SK-N-MC (cell line): ENCODE data around the gene TSPY3.
"Not testable (repeated sequence)": the region's sequence is repeated elsewhere in the genome, so short reads cannot be mapped to it uniquely, and the experiment has no call there.

Experiments
- DNase-seq: peaks from one replicate; pipeline ENCODE4 v3.0.0-alpha.2; 2011; ENCODE audit warnings: low read depth, low spot score
- H3K27ac ChIP-seq: fragments of 200-600 bp; sonication (generic); 2 replicates; pipeline ENCODE4 v1.5.1; 2016; ENCODE audit warnings: mixed run types
- H3K36me3 ChIP-seq: fragments of 200-600 bp; sonication (generic); 2 replicates; pipeline ENCODE4 v1.6.1; 2017; ENCODE audit warnings: antibody characterized with exemption, low read length, mixed read lengths; ENCODE audit not compliant: insufficient read depth
- H3K4me3 ChIP-seq: fragments of 200-600 bp; sonication (generic); 2 replicates; pipeline ENCODE4 v1.5.1; 2016
- H3K9ac ChIP-seq: fragments of 200-600 bp; sonication (generic); 2 replicates; pipeline ENCODE4 v1.8.0; 2017; ENCODE audit warnings: mixed run types, mixed read lengths; ENCODE audit not compliant: insufficient read length
- H3K9me3 ChIP-seq: fragments of 200-600 bp; sonication (generic); 2 replicates; pipeline ENCODE4 v1.6.1; 2017; ENCODE audit warnings: low read depth, mild to moderate bottlenecking, antibody characterized with exemption, low read length, moderate library complexity, mixed read lengths

Gene TSPY3, protein sequence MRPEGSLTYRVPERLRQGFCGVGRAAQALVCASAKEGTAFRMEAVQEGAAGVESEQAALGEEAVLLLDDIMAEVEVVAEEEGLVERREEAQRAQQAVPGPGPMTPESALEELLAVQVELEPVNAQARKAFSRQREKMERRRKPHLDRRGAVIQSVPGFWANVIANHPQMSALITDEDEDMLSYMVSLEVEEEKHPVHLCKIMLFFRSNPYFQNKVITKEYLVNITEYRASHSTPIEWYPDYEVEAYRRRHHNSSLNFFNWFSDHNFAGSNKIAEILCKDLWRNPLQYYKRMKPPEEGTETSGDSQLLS

DNA sequence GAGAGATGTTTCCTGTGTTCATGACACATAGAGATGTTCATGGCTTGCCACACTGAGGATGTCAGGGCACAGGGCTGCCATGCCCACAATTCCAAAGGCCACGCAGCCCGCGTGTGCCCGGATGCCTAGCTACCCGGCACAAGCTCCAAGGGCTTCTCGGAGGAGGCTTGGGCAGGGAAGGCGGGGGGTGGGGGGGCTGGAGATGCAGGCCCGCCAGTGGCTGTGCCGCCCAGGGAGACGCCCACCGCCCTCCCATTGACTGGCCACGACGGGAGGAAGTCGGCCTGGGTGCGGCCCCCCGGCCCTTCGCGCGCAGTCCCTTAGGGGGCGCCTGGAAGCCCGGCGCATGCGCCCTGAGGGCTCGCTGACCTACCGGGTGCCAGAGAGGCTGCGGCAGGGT lies at the start of gene TSPY3:
TSPY3 (plus strand) TSS at position 301 of the 400 bp plus-strand sequence; CDS start at position 347, 46 bp downstream.
- H3K9ac ChIP-seq, H3K27ac ChIP-seq, DNase-seq, H3K36me3 ChIP-seq, H3K4me3 ChIP-seq, H3K9me3 ChIP-seq: not testable (repeated sequence)

DNA sequence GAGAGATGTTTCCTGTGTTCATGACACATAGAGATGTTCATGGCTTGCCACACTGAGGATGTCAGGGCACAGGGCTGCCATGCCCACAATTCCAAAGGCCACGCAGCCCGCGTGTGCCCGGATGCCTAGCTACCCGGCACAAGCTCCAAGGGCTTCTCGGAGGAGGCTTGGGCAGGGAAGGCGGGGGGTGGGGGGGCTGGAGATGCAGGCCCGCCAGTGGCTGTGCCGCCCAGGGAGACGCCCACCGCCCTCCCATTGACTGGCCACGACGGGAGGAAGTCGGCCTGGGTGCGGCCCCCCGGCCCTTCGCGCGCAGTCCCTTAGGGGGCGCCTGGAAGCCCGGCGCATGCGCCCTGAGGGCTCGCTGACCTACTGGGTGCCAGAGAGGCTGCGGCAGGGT lies 40.7 kb upstream of the TSPY3 start, which contains the start of gene TSPY8:
TSPY8 (plus strand) TSS at position 301 of the 400 bp plus-strand sequence; CDS start at position 347, 46 bp downstream.
- not testable (repeated sequence) for H3K9me3 ChIP-seq, H3K27ac ChIP-seq, H3K9ac ChIP-seq, H3K36me3 ChIP-seq, H3K4me3 ChIP-seq, DNase-seq

DNA sequence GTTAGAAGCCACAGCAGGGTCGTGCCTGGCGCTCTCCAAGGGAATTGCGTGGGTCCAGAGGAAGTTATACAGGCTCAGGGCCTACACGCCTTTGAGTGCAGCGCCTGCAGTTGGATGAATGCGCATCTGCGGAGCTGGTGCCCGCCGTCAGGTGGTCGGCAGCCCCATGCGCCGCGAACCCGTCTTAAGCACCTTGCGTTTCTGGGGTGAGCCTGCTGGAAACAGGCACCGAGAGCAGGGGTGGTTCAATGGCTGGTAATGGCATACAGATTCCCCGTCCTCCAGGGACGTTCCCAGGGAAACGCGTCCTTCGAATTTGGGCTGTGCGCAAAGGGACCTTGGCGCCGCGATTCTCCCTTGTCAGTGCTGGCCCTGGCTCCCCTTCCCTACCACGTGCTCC lies 1.7 kb upstream of the TSPY3 start:
- not testable (repeated sequence) for H3K36me3 ChIP-seq, H3K4me3 ChIP-seq, H3K9me3 ChIP-seq, H3K9ac ChIP-seq, DNase-seq, H3K27ac ChIP-seq
